ENCODE measurements around the gene CHURC1.

DNA sequence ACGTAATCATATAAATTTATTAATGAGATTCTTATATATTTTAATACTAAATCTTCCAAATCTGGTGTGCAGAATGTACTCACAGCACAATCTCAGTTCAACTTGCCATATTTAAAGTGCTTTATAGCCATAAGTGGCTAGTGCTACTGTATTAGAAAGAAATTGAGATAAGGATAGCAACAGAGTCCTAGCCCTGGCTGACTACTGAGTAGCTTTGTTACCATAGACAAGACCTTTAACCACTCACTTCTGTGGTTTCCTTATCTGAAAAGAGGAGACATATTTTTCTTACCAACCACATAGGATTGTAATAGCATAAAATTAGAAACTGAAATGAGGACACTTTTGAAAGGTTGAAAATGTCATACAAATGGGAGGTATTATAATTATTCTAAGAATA is 2.0 kb upstream of the CHURC1 start:
- TF ChIP-seq, protein P1, sequence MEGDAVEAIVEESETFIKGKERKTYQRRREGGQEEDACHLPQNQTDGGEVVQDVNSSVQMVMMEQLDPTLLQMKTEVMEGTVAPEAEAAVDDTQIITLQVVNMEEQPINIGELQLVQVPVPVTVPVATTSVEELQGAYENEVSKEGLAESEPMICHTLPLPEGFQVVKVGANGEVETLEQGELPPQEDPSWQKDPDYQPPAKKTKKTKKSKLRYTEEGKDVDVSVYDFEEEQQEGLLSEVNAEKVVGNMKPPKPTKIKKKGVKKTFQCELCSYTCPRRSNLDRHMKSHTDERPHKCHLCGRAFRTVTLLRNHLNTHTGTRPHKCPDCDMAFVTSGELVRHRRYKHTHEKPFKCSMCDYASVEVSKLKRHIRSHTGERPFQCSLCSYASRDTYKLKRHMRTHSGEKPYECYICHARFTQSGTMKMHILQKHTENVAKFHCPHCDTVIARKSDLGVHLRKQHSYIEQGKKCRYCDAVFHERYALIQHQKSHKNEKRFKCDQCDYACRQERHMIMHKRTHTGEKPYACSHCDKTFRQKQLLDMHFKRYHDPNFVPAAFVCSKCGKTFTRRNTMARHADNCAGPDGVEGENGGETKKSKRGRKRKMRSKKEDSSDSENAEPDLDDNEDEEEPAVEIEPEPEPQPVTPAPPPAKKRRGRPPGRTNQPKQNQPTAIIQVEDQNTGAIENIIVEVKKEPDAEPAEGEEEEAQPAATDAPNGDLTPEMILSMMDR (optimal IDR thresholded peaks at IDR 0.05 in 1 of 3, IDR thresholded peaks at IDR 0.05 in 1 of 3, conservative IDR thresholded peaks at IDR 0.05 in 1 of 3; ENCODE audit: extremely low read depth in 1 of 3, insufficient read depth in 2 of 3, low read length in 3 of 3) = no peak
- no peak for TF ChIP-seq EZH2 (IDR thresholded peaks at IDR 0.05; ENCODE audit: low read length)

Data from keratinocyte (primary cell).